HG03432 (cell line): ENCODE data around the gene EPS15.
"Not testable (repeated sequence)": the region's sequence is repeated elsewhere in the genome, so short reads cannot be mapped to it uniquely, and the experiment has no call there.

Experiments used
- ATAC-seq: cut with Tn5 transposase; IDR thresholded peaks from one replicate; pipeline ENCODE4 v1.9.1; 2021; ENCODE audit warnings: mild to moderate bottlenecking, moderate library complexity; ENCODE audit not compliant: unreplicated experiment

The EPS15 gene

GRCh38 chr1:51392241-51392640 is 126.8 kb downstream of the EPS15 start:
- ATAC-seq = no peak

GRCh38 chr1:51390641-51391040 is 128.4 kb downstream of the EPS15 start:
- ATAC-seq = not testable (repeated sequence)

- ATAC-seq = not testable (repeated sequence)
Observed at GRCh38 chr1:51387288-51387687, 131.8 kb downstream of the EPS15 start.

GRCh38 chr1:51386259-51386658 is 132.8 kb downstream of the EPS15 start:
- ATAC-seq = not testable (repeated sequence)

- no peak for ATAC-seq
Observed at GRCh38 chr1:51385776-51386175, 133.3 kb downstream of the EPS15 start.

- ATAC-seq = no peak
Observed at GRCh38 chr1:51381964-51382363, 137.1 kb downstream of the EPS15 start.

- no peak for ATAC-seq
Observed at GRCh38 chr1:51380936-51381335, 138.1 kb downstream of the EPS15 start.

- ATAC-seq = no peak
Observed at GRCh38 chr1:51378871-51379270, 140.2 kb downstream of the EPS15 start.

- no peak for ATAC-seq
Observed at GRCh38 chr1:51373898-51374297, 145.2 kb downstream of the EPS15 start.

GRCh38 chr1:51372561-51372960 is 146.5 kb downstream of the EPS15 start:
- no peak for ATAC-seq

- no peak for ATAC-seq
Observed at GRCh38 chr1:51369171-51369570, 149.9 kb downstream of the EPS15 start.

- ATAC-seq = no peak
Observed at GRCh38 chr1:51365774-51366173, 153.3 kb downstream of the EPS15 start.

GRCh38 chr1:51359879-51360278 is 159.2 kb downstream of the EPS15 start:
- no peak for ATAC-seq

GRCh38 chr1:51355382-51355781 is 163.7 kb downstream of the EPS15 start:
- no peak for ATAC-seq

GRCh38 chr1:51354416-51354815 is 164.7 kb downstream of the EPS15 start:
- no peak for ATAC-seq

GRCh38 chr1:51351907-51352306 is 167.2 kb downstream of the EPS15 start:
- no peak for ATAC-seq

GRCh38 chr1:51349862-51350261 is 169.2 kb downstream of the EPS15 start:
- ATAC-seq = no peak

GRCh38 chr1:51348147-51348527 is 170.9 kb downstream of the EPS15 start:
- no peak for ATAC-seq

- no peak for ATAC-seq
Observed at GRCh38 chr1:51347398-51348146, 171.5 kb downstream of the EPS15 start.

- no peak for ATAC-seq
Observed at GRCh38 chr1:51346086-51346942, 172.8 kb downstream of the EPS15 start.

GRCh38 chr1:51345300-51345687 is 173.8 kb downstream of the EPS15 start:
- ATAC-seq = no peak
